GM18511 (cell line): ENCODE data around the gene FARSA.
"Not testable (repeated sequence)": the region's sequence is repeated elsewhere in the genome, so short reads cannot be mapped to it uniquely, and the experiment has no call there.

Experiments used
- ATAC-seq: cut with Tn5 transposase; IDR thresholded peaks from one replicate; pipeline ENCODE4 v1.9.1; 2021; ENCODE audit warnings: mild to moderate bottlenecking, moderate library complexity; ENCODE audit not compliant: unreplicated experiment

FARSA gene

DNA sequence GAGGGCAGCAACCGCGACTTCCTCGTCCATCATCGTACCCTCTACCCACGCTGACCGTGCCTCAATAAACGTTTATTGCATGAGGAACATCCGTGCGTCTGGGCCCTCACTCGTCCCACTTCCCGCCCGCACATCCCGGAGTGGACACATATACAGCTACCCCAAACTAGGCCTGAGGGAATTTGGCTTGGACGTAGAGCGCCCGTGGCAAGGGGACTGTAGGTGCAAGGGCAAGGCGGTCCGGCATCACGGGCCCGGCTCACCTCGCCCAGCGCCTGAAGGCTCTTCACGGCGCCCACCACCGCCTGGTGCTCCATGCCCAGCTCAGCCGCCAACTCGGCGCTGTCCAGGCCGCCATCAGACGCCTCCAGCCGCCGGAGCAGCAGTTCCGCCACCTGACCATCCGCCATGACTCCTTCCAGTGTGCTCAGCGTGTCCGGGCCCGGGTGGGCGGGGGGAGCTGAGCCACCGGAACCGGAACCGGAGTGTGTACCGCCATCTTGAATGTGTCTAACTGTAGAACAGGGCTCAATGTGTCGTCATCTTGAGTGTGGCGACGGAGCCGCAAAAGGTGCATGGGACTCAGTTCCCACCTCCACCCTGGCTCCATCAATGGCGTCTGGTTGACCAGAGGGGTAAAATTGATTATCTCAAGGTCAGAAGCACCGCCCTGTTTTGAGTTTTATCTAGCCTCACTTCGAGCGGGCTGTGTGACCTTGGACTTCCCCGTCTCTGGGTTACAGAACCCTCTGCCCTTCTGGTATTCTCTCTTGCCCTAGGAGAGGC lies at the start of gene FARSA:
Gene FARSA (minus strand): TSS at position 425 of the 786 bp plus-strand sequence. CDS start 15 bp downstream, at position 410.
- ATAC-seq: peak; percentile 60

DNA sequence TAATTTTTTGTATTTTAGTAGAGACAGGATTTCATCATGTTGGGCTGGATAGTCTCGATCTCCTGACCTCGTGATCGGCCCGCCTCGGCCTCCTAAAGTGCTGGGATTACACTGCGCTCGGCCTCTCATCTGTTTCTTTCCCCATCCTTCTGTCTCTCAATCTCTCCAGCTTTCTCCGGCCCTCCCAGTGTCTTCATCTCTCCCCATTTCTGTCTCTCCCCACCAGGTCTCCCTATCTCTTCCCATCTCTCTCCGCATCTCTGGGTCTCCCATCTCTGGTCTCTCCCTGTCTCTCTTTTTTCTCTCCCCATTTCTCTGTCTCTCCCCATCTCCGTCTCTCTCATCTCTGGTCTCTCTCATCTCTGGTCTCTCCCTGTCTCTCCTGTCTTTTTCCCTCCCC lies 49.6 kb upstream of the FARSA start:
- no peak for ATAC-seq

DNA sequence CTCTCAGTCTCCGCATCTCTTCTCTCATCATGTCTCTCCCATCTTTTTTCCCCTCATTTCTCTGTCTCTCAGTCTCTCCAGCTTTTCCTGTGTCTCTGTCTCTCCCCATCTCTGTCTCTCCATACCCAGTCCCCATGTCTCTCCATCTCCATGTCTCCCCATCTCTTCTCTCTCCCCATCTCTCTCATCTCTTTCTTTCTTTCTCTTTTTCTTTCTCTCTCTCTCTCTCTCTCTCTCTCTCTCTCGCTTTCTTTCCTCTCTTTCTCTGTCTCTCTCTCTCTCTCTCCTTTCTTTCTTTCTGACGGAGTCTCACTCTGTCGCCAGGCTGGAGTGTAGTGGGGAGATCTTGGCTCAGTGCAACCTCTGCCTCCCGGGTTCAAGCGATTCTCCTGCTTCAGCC lies 49.1 kb upstream of the FARSA start:
- no peak for ATAC-seq

DNA sequence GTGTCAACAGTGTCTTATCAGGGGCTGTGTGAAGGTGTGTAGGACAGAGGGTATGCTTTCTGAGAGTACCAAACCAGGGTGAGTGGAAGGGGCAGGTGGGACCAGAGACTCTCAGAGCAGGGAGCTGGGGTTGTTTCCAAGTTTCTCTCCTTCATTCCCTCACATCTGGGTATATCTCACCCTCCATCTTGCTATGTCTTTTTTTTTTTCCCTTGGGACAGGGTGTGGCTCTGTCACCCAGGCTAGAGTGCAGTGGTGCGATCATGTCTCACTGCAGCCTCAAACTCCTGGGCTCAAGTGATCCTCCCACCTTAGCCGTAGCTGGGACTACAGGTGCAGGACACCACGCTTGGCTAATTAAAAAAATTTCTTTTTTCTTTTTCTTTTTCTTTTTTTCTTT lies 46.5 kb upstream of the FARSA start:
- ATAC-seq: no peak

DNA sequence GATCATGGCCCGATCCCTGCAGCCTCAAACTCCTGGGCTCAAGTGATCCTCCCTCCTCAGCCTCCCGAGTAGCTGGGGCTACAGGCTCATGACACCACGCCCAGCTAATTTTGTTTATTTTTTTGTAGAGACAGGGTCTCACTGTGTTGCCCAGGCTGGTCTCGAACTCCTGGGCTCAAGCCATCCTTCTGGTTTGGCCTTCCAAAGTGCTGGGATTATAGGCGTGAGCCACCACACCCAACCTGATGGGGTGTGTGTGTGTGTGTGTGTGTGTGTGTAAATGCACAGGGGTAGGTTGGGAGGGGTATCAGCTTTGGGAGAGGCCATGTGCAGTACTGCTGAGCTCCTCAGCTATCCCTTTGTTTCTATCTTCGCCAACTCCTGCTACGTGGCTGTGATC lies 42.6 kb upstream of the FARSA start:
- ATAC-seq: not testable (repeated sequence)

DNA sequence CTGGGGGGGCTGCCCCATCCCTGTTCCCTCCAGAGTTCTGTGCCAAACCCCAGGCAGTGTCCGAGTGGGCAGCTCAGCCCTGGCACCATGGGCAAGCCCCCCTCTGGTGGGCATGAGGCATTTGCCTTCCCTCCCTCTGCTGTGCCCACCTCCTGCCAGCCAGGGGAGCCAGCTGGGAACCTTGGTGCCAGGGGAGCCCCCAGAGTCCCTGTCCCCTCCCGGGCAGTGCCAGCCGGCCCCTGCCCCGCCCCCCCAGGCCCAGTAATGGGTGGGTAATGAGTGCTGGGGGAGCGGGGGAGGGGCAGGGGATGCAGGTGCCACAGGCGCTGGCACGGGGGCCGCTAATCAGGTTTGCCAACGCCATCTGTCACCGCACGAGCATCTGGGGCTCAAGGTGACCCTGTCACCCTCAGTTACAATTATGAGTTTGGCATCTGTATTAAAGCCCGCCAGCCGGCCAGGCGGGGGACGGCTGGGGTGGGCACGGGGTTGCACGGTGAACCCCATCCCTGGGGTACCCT lies 41.8 kb upstream of the FARSA start:
- ATAC-seq: no peak

DNA sequence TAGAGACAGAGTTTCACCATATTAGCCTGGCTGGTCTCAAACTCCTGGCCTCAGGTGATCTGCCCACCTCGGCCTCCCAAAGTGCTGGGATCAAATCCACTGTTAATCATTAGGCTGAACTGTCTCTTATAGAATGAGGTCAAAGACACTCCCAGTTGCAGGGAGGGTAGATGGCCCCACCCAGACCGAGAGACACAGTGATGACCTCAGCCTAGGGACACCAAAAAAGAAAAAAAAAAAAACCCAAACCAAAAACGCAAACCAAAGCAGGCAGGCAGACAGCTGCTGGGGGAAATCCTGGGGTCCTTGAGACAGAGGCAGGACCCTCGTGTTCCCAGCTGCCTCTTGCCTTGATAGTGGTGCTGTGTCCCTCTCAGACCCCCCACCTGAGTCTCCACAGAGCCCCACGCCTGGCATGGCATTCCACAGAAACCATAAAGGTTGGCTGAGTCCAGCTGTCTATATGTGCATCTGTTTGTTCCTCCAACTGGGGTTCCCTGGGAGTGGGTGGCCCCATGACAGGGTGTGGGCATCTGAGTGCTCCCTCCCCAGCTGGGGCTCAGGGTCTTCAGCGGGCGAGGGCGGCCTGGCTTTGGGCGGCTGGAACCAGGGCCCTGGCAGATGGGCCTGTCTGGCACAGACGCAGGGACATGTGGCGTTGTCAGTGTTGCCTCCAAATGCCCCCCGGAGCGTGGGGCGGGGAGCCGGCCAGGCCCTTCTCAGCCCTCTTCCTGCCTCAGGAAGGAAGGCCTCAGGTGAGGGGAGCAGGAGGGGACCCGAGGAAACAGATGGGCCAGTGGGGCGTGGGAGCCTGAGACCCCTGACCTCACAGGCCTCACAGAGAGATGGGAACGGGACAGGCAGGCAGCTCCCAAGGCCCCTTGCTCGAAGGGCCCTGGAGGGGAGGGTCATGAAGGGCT lies 41.0 kb upstream of the FARSA start:
- no peak for ATAC-seq

DNA sequence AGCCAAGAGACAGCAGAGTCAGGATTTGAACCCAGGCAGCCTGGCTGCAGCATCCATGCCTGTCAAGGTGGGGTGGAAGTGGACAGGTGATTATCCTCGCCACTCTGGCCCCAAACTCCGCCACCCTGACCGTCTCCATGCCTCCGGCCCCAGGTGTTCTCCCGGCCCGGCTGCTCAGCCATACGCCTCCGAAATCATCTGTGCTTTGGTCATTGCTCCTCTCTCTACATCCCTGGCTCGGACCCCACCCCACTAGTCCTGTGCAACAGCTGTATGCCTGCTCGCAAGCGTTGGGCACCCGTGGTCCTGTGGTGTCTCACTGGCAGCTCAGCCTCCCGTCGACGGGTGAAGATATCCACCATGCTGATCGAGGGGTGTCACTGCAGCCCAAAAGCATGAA lies 39.7 kb upstream of the FARSA start:
- no peak for ATAC-seq

DNA sequence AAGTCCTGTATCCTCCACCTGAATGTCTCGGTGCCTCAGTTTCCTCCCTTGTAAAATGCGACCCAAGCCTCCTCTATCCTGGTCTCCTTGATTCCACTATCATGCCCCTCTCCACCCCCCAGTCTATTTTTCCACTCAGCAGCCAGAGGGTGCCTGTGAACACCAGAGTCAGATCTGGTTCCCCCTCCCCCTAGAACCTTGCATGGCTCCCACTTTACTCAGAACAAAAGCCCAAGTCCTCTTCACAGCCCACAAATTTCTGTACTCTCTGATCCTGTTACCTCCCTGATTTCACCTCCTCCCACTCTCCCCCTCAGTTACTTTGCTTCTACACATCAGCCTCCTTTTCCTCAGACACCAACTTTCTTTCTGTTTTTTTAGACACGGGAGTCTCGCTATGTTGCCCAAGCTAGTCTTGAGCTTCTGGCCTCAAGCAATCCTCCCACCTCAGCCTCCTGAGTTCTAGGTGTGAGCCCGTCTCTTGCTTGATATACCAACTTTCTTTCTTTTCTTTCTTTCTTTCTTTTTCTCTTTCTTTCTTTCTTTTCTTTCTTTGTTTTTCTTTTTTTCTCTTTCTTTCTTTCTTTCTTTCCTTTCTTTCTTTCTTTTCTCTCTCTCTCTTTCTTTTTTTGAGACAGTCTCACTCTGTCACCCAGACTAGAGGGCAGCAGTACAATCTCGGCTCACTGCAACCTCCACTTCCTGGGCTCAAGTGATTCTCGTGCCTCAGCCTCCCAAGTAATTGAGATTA lies 36.7 kb upstream of the FARSA start:
- no peak for ATAC-seq

DNA sequence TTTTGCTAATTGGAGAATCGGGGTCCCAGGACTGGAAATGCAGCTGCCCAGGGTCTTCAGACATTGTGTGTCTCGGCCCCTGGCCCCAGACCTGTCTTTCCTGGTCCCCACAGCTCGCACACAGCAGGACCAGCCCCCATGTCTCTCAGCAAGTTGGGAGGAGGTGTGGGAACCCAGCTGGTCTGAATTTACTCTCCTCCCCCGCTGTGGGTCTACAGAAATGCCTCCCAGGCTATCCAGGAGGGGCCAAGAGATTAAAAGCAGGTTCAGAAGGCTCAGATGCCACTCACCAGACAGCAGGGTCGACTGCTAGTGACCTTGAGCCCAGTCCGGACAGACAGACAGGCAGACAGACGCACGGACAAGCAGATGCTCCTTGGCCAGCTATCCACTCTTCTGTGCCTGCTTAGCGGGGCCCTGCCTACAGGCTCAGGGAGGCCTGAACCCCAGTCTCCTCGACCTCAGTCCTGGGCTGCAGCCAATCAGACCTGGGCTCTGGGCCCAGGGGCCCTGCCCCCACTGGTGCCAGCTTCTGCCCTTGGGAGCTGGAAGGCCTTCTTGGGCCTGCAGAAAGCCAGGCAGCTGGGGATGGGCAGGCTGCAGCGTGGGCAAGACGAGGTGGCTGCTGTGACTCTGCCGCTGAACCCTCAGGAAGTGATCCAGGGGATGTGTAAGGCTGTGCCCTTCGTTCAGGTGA lies 35.9 kb upstream of the FARSA start, which contains the start of gene DAND5:
Gene DAND5 (plus strand): TSS at position 285 of the 697 bp plus-strand sequence. CDS start 85 bp downstream, at position 370.
- no peak for ATAC-seq

DNA sequence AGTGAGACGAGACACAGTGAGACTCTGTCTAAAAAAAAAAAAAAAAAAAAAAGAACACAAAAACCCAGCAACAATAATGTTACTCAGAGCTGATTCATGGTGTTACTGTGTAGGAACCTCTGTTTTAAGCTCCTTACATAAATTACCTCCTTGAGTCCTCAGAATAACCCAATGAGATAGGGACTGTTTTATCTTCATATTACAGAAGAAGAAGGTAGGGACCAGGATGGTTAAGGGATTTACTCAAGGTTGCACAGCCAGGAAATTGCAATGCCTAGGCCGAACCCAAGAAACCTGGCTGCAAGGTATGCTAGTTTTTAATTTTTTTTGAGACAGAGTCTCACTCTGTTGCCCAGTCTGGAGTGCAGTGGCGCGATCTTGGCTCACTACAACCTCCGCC lies 34.4 kb upstream of the FARSA start:
- ATAC-seq: no peak

DNA sequence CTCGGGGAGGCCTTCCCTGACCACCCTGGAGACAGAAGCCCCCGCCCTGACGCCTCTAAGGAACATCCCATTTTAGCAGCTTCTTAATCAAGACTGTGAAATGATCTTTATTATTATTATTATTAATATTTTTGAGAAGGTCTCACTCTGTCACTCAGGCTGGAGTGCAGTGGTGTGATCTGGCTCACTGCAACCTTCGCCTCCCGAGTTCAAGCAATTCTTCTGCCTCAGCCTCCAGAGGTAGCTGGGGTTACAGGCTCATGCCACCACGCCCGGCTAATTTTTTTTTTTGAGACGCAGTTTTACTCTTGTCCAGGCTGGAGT lies 32.3 kb upstream of the FARSA start:
- no peak for ATAC-seq

DNA sequence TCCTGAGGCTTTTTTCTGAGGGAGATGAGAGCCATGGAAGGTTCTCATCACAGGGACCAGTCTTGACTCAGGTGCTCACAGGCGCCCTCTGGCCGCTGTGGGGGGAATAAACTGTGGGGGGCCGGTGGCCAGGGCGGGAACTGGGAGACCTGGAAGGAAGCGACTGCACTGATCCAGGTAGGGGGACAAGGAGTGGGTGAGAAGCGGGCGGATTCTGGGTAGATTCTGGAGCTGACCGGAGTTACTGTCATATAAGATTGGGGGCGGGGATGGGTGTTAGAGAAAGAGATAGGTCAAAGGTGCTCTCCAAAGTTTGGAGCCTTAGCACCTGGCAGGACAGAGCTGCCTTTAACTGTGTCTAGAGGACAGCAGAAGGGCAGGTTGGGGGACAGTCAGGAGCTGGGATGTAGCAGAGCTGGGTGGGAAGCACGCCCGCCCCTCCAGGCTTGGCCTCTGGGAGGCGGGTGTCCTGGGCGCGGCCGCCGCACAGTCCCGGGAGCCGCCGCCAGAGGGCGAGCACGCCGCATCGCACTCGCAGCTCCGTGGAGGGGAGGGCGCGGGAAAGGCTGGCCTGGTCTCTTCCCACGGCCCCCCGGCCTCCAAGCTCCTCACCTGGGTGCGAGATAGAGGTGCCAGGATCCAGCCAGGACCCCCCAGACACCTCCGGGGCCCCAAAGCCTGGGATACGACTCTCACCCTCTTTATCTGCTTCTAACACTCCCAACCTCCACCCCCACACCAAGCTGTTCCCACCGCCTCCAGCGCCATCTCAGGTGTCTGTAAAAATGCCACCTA lies 31.7 kb upstream of the FARSA start:
- peak; percentile 77 for ATAC-seq

DNA sequence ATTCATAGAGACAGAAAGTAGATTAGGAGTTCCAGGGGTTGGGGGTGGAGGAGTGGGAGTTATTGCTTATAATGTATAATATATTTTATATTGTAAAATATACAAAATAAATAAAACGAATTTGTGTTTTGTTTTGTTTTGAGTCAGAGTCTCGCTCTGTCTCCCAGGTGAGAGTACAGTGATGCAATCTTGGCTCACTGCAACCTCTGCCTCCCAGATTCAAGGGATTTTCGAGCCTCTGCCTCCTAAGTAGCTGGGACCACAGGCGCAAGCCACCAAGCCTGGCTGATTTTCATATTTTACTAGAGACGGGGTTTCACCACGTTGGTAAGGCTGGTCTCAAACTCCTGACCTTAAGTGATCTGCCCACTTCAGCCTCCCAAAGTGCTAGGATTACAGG lies 26.0 kb upstream of the FARSA start:
- no peak for ATAC-seq

DNA sequence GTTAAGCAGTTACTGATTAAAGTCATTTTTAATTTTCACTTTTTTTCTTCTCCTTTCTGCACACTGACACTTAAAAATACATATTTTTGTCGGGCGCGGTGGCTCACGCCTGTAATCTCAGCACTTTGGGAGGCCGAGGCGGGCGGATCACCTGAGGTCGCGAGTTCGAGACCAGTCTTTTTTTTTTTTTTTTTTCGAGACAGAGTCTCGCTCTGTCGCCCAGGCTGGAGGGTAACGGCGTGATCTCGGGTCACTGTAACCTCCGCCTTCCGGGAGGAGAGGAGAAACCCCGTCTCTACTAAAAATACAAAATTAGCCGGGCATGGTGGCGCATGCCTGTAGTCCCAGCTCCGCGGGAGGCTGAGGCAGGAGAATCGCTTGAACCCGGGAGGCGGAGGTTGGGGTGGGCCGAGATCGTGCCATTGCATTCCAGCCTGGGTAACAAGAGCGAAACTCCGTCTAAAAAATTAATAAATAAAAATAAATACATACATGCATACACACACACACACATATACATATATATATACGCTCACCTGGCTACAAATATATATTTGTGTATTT lies 24.0 kb upstream of the FARSA start:
- peak; percentile 11 for ATAC-seq

DNA sequence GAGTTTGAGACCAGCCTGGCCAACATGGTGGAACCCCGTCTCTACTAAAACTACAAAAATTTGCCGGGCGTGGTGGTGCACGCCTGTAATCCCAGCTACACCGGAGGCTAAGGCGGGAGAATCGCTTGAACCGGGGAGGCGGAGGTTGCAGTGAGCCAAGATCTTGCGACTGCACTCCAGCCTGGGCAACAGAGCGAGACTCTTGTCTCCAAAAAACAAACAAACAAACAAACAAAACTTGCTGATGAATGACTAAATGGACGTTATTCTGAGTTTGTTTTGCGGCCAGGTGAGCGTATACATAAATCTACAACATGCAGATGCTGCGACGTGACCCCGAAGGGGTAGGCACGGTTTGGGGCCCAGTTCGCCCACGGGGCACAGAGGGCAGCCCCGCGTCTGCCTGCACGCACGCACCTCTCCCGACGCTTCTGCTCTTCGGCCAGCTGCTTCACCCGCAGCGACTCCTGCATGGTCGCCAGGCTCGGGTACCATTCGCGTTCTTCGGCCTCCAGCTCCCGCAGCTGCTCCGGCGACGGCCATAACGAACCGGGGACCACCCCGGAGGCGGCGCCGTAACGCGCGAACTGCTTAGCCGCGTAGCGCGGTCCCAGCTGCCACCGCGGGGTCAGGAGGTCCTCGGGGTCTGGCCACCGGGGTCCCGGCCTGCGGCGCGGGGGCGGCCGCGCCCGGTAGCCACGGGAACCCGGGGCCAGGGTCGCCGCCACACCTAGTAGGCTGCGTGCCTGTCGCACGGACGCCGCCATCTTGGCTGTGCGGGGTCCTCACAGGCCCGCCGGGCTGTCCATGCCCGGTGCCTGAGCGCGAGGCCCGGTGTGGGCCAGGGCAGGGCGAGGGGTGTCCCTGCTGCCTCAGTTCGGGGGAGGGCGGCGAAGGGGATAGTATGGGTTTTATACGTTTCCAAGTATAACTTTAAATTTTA lies 23.2 kb upstream of the FARSA start, which contains the start of gene GADD45GIP1:
Gene GADD45GIP1 (minus strand): TSS at position 778 of the 943 bp plus-strand sequence. CDS start 11 bp downstream, at position 767.
- ATAC-seq: peak; percentile 69

DNA sequence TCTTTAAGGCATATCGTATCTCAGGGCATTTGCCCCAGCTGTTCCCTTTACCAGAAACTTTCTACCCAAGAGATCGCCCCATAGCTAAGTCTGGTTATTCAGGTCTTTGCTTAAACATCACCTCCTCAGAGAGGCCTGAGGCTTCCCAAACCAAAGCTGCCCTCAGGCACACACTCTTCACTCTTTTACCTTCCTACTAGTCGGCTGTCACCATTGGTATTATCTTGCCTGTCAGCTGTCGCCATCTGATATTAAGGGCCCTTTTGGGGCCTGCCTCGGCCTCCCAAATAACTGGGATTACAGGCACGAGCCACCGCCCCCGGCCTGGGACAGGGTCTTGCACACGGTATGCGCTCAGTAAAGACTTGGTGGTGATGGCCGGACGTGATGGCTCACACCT lies 22.5 kb upstream of the FARSA start:
- ATAC-seq: no peak

DNA sequence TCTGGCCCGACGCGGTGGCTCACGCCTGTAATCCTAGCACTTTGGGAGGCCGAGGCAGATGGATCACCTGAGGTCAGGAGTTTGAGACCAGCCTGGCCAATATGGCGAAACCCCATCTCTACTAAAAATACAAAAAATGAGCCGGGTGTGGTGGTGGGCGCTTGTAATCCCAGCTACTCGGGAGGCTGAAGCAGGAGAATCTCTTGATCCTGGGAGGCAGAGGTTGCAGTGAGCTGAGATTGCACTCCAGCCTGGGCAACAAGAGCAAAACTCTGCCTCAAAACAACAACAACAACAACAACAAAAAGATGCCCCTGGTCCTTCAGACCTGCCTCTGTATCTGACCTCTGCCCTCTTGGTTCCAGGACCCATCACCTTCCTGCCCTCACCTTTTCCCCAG lies 22.1 kb upstream of the FARSA start:
- not testable (repeated sequence) for ATAC-seq
